IMR-90 (cell line): ENCODE data around the gene TBC1D9B. TPM values are rescaled to one million over a fixed set of nuclear protein-coding genes. Genes with fewer than 3 reads are reported as not detected.

Experiments used
- ATAC-seq: fragments of 200-7000 bp; cut with Tn5 transposase; 2 replicates; pipeline ENCODE4 v1.9.1; 2020; ENCODE audit warnings: low read depth, mild to moderate bottlenecking, moderate library complexity
- BruUV-seq: library from RNA; stranded (reverse); fragments of 400-500 nt; replicated peaks from 2 replicates; lab custom pipeline; 2021; lab: Mats Ljungman, UMichigan
- CTCF ChIA-PET: fragments of 300-600 bp; formaldehyde crosslinking; extraction: SDS; loops from one replicate; lab custom pipeline; 2021; ENCODE audit warnings: antibody characterized with exemption; lab: Yijun Ruan, JAX
- POLR2A ChIA-PET: fragments of 300-600 bp; sonication (Branson Sonifier 250); formaldehyde crosslinking; loops from one replicate; lab custom pipeline; 2022; ENCODE audit warnings: antibody characterized with exemption; ENCODE audit not compliant: unreplicated experiment; lab: Charles Lee
- DNase-seq: peaks from one replicate; pipeline ENCODE4 v3.0.0; 2013
- H2AFZ ChIP-seq: replicated peaks from 2 replicates; pipeline ENCODE3; 2013; ENCODE audit warnings: low read length, mild to moderate bottlenecking; ENCODE audit not compliant: poor library complexity
- H2AK5ac ChIP-seq: 2 replicates; pipeline ENCODE4 v1.6.1; 2013; ENCODE audit warnings: low read depth, low read length, inconsistent platforms
- H2AK9ac ChIP-seq: replicated peaks from 2 replicates; pipeline ENCODE3; 2013; ENCODE audit warnings: mild to moderate bottlenecking, low read depth, low read length, moderate library complexity; ENCODE audit not compliant: poor library complexity
- H2BK120ac ChIP-seq: 2 replicates; pipeline ENCODE4 v1.6.1; 2013; ENCODE audit warnings: low read depth, low read length, inconsistent platforms
- H2BK15ac ChIP-seq: 3 replicates; pipeline ENCODE4 v1.6.1; 2013; ENCODE audit warnings: low read depth, low read length, inconsistent platforms
- H2BK20ac ChIP-seq: 2 replicates; pipeline ENCODE4 v1.6.1; 2013; ENCODE audit warnings: low read depth, mild to moderate bottlenecking, inconsistent platforms, low read length, moderate library complexity
- H2BK5ac ChIP-seq: 2 replicates; pipeline ENCODE4 v1.6.1; 2013; ENCODE audit warnings: mild to moderate bottlenecking, low read depth, low read length, inconsistent platforms; ENCODE audit not compliant: poor library complexity, severe bottlenecking
- H3K14ac ChIP-seq: replicated peaks from 2 replicates; pipeline ENCODE4 v1.6.1; 2013; ENCODE audit warnings: low read depth, low read length, inconsistent platforms
- H3K18ac ChIP-seq: 2 replicates; pipeline ENCODE4 v1.6.1; 2013; ENCODE audit warnings: low read depth, low read length, control low read depth
- H3K23ac ChIP-seq: 2 replicates; pipeline ENCODE4 v1.6.1; 2013; ENCODE audit warnings: low read depth, low read length, inconsistent platforms
- H3K27ac ChIP-seq: 2 replicates; pipeline ENCODE4 v1.5.1; 2013; ENCODE audit warnings: mild to moderate bottlenecking, control low read depth, low read length; ENCODE audit not compliant: insufficient read depth
- H3K27me3 ChIP-seq: 2 replicates; pipeline ENCODE4 v1.6.1; 2013; ENCODE audit warnings: low read length; ENCODE audit not compliant: control insufficient read depth, insufficient read depth
- H3K36me3 ChIP-seq: 2 replicates; pipeline ENCODE4 v1.6.1; 2013; ENCODE audit warnings: low read length, mixed read lengths; ENCODE audit not compliant: control insufficient read depth, insufficient read depth
- H3K4ac ChIP-seq: 2 replicates; pipeline ENCODE4 v1.6.1; 2013; ENCODE audit warnings: low read depth, low read length, inconsistent platforms
- H3K4me1 ChIP-seq: 2 replicates; pipeline ENCODE4 v1.6.1; 2013; ENCODE audit warnings: low read length, mixed read lengths; ENCODE audit not compliant: control insufficient read depth, insufficient read depth
- H3K4me2 ChIP-seq: 2 replicates; pipeline ENCODE4 v1.6.1; 2013; ENCODE audit warnings: low read depth, mild to moderate bottlenecking, control low read depth, low read length, moderate library complexity
- H3K4me3 ChIP-seq: 2 replicates; pipeline ENCODE4 v1.5.1; 2013; ENCODE audit warnings: low read depth, mild to moderate bottlenecking, control low read depth, low read length, moderate library complexity; ENCODE audit not compliant: insufficient read depth
- H3K56ac ChIP-seq: 2 replicates; pipeline ENCODE4 v1.6.1; 2013; ENCODE audit warnings: low read length, inconsistent platforms; ENCODE audit not compliant: insufficient read depth; ENCODE audit errors: extremely low read depth
- H3K79me1 ChIP-seq, 2 experiments: 2 replicates each; pipeline ENCODE4 v1.6.1; 2013; ENCODE audit warnings: low read length in 2 of 2, inconsistent platforms in 1 of 2, low read depth in 1 of 2
- H3K9ac ChIP-seq: 2 replicates; pipeline ENCODE4 v1.6.1; 2013; ENCODE audit warnings: low read depth, low read length, control low read depth
- H3K9me1 ChIP-seq: 2 replicates; pipeline ENCODE4 v1.6.1; 2013; ENCODE audit warnings: low read length, inconsistent platforms; ENCODE audit not compliant: insufficient read depth
- H3K9me3 ChIP-seq: 2 replicates; pipeline ENCODE4 v1.6.1; 2013; ENCODE audit warnings: low read length; ENCODE audit not compliant: control insufficient read depth, insufficient read depth
- H4K20me1 ChIP-seq: 2 replicates; pipeline ENCODE4 v1.6.1; 2013; ENCODE audit warnings: low read length, inconsistent platforms; ENCODE audit not compliant: insufficient read depth
- H4K5ac ChIP-seq: 2 replicates; pipeline ENCODE4 v1.6.1; 2013; ENCODE audit warnings: mild to moderate bottlenecking, low read depth, low read length, control low read depth
- H4K8ac ChIP-seq, 2 experiments: 2 replicates each; pipeline ENCODE4 v1.6.1; 2013; ENCODE audit warnings: low read depth in 2 of 2, low read length in 2 of 2, control low read depth in 1 of 2, inconsistent platforms in 1 of 2
- H4K91ac ChIP-seq: 2 replicates; pipeline ENCODE4 v1.6.1; 2013; ENCODE audit warnings: low read depth, low read length, inconsistent platforms; ENCODE audit not compliant: insufficient read depth
- CEBPB ChIP-seq: IDR thresholded peaks from 2 replicates; pipeline ENCODE4 v1.6.1; 2012; ENCODE audit warnings: low read depth, low read length, improper control_type of control experiment
- FOS ChIP-seq: fragments of 150-350 bp; IDR thresholded peaks from 2 replicates; pipeline ENCODE4 v1.6.1; 2016; ENCODE audit warnings: low read depth, low read length
- POLR2A ChIP-seq: IDR thresholded peaks from 2 replicates; pipeline ENCODE4 v1.6.1; 2012; ENCODE audit warnings: mild to moderate bottlenecking, low read depth, low read length
- RFX5 ChIP-seq: IDR thresholded peaks from 2 replicates; pipeline ENCODE4 v1.8.0; 2012; ENCODE audit warnings: low read depth, mild to moderate bottlenecking, low read length, moderate library complexity
- WGBS, 2 experiments: methylation state at CpG; one replicate each; pipeline versions ENCODE4 v1.1.5 to v1.1.7; 2013; ENCODE audit warnings: missing lambda C conversion rate in 2 of 2; ENCODE audit not compliant: insufficient read length in 1 of 2; ENCODE audit errors: extremely low coverage in 2 of 2; 5-methylcytosine and 5-hydroxymethylcytosine counted together
- dilution Hi-C: fragments of 300-500 bp; cut with HindIII; formaldehyde crosslinking; loops from one replicate; pipeline ENCODE4 v1.14.3; 2018; ENCODE audit warnings: low sequenced_read_pairs; ENCODE audit not compliant: unreplicated experiment
- in situ Hi-C: fragments of 300-500 bp; cut with MboI; formaldehyde crosslinking; loops from 3 replicates; pipeline ENCODE4 v1.14.3; 2019; ENCODE audit warnings: low sequenced_read_pairs, inconsistent platforms, mixed read lengths
- intact Hi-C: fragments of 100-400 bp; cut with micrococcal nuclease; formaldehyde crosslinking; loops from 2 replicates; pipeline ENCODE4 v1.10.0; 2022
- polyA plus RNA-seq, 3 experiments: library from polyadenylated mRNA; depleted of rRNA; stranded (reverse); fragments of >200 nt; gene quantifications; 2 replicates each; pipeline ENCODE4 v1.2.3, GENCODE V29; 2012; ENCODE audit warnings: low replicate concordance in 1 of 3
- total RNA-seq: library from RNA; depleted of rRNA; stranded (reverse); fragments of >200 nt; gene quantifications from 2 replicates; pipeline ENCODE4 v1.2.3, GENCODE V29; 2012

TBC1D9B gene
- total and polyA plus RNA-seq, 2 of the 4 experiments (the other 2 are of a cell fraction): 58.6 to 78.1 TPM

- WGBS, 2 experiments: 100% methylated on average over 1 of the region's 9 CpGs; no CpG with 5 or more reads in 1 of the 2 experiments
- Histone ChIP-seq H3K4ac (no peak overlapping the region), H4K8ac (no peak overlapping the region), H3K18ac (no peak overlapping the region), H3K4me3 (no peak overlapping the region), H2BK15ac (no peak overlapping the region), H3K4me2 (no peak overlapping the region), H4K20me1 (peaks cover 29% of the 10 kb centered on the region), H3K27me3 (no peaks in the 10 kb centered on the region), H3K36me3 (peaks cover 43% of the 10 kb centered on the region), H3K9me3 (peaks cover 10% of the 10 kb centered on the region), H2AFZ (no peak overlapping the region), H2AK9ac (no peak overlapping the region), H4K91ac (no peak overlapping the region), H3K79me1 (peaks cover 0 to 1% of the 10 kb centered on the region in 2 experiments; a peak in 1 of 4 replicates), H3K23ac (no peak overlapping the region), H2AK5ac (no peak overlapping the region), H3K4me1 (no peaks in the 10 kb centered on the region), H3K27ac (no peak overlapping the region), H2BK5ac (no peak overlapping the region), H3K56ac (no peak overlapping the region), H3K9ac (no peak overlapping the region), H3K14ac (no peak overlapping the region), H3K9me1 (no peaks in the 10 kb centered on the region), H2BK120ac (no peak overlapping the region), H2BK20ac (no peak overlapping the region), H4K5ac (no peak overlapping the region)
- intact Hi-C loops (no loop called here), in situ Hi-C loops (no loop called here), dilution Hi-C loops (no loop called here)
- no TSS peak for BruUV-seq
- ATAC-seq (no peak), DNase-seq (no peak)
- TF ChIP-seq POLR2A: no peak
- TF ChIP-seq CEBPB: no peak
- no peak for TF ChIP-seq FOS
- no peak for TF ChIP-seq RFX5
- POLR2A ChIA-PET: interaction anchor here (0.6 kb wide), 1 partner anchor 22 kb away, joined by 3 read pairs; no protein-coding TSS in a partner anchor
- CTCF ChIA-PET: interaction anchor here (0.6 kb wide), 1 partner anchor 1279 kb away, joined by 3 read pairs; no protein-coding TSS in a partner anchor
These were observed 66.1 kb downstream of the TBC1D9B start for GRCh38 chr5:179841621-179842020.
